A204.1 (cell line): ENCODE measurements around the gene LRIG3.
"Not testable (repeated sequence)": the region's sequence is repeated elsewhere in the genome, so short reads cannot be mapped to it uniquely, and the experiment has no call there.

Experiments
- FAIRE-seq: peaks from 2 replicates; lab custom pipeline; 2012; peaks lifted over from hg19 to GRCh38; lab: Jason Lieb, UNC

LRIG3 gene

DNA sequence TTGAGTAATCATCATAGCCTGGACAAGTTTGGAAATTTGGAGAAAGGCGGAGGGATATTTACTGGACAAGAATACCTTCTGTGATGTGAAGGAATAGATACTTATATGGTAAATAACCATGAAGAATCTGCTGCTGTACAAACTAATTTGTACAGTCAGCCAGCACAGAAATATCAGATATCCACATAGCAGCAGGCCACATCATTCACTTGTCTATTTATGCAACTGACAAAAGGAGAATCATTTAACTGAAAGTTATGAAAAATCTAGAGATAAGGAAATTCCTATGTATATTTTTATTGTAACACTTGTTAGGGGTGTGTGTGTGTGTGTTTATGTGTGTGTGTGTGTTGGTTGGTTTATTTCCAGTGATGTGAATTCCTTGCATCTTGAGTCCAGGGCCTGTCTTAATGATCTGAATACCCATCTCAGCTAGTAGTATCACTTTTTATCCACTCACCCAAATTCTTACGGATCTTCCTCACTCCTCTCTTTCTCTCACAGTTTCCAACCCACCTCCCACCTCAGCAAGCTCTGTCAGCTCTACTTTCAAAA is 10.5 kb upstream of the LRIG3 start:
- no peak for FAIRE-seq

DNA sequence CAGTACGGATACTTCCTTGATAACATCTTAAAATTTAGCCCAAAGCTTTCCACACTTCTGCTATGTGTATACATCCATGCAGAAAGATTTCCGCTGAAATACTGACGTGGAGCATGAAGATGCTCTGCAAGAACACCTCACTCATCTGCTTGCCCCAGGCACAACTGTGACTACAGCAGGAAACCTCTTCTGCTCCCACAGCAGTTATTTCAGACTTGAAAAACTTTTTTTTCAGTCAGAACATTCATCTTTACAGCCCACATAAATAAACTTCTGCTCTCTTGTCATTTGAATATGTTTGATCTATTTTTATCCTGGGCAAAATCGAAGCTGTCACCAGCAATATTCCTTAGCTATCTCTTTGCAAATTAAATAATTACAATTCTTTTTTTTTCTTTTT is 6.8 kb upstream of the LRIG3 start:
- no peak for FAIRE-seq

DNA sequence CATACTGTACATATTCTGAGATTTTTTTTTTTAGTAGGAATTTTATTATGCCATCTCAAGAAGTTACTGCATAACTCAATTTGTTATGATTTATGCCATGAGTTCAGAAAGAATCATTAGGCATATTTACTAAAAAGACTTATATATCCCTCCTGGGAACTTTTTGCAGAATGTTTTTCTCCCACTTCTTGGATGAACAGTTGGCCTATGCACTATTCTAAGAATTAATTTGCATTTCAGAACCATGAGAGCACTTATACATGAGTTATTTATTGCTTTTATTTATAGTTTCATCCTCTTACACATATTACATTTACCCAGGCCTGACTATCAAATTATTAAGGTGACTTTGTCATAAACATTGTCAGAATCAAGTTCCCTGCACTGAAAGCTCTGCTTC is 6.3 kb upstream of the LRIG3 start:
- no peak for FAIRE-seq

DNA sequence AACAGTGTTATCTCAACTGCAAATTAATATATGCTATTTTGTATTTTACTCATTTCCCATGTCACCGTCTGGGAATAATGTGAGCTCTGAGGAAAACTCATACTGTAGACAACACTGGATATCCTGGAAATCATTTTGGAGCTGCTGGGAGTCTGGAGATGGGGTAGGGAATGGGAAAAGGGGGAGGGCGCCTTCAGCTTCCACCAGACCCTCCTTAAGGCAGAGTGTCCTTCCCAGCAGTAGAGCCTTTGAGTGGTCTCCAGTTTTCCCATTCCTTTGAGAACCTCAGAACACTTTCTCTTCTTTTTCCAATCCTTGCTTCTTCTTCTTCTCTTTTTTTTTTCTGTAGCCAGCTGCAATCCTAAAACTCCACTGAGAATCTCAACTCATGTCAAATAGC is 5.4 kb upstream of the LRIG3 start:
- FAIRE-seq = no peak

DNA sequence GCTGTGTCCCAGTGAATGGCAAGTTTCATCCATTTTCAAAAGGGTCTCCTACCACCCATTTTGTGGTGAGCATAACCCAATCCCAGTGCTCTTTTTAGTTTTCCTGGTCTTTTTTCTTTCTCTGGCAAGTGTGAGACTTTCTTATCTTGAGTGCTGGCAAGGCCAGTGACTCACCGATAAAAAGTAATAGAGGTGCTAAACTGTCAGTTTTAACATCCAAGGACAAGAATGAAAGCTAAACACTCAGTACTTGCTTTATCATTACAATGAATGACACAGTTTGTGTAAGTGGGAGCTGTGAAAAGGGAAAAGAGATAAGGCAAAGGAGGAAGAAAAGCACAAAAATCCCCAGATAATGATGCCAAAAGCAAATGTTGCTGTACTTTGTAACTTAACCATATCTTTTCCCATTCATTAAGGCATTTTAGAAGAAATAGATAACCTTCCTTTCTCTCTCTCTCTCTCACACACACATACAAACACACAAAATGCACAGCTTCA is 4.9 kb upstream of the LRIG3 start:
- FAIRE-seq = no peak

DNA sequence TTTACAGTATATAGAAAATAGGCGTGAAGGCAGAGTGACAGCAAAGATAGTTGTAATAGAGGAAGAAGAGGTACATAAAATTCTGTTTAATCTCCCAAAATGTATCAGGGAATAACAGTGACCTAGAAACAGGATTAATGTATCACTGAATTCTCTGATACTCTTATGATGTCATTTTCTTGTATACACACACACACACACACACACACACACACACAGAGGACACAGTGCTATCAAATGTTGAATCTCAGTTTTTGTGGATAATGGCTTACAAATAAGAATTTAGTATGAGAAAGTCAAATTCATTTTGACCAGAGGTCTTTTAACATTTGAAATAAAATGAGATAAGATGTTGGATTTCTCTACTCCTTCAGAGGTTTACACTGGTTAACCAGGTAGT is 4.3 kb upstream of the LRIG3 start:
- FAIRE-seq = no peak

DNA sequence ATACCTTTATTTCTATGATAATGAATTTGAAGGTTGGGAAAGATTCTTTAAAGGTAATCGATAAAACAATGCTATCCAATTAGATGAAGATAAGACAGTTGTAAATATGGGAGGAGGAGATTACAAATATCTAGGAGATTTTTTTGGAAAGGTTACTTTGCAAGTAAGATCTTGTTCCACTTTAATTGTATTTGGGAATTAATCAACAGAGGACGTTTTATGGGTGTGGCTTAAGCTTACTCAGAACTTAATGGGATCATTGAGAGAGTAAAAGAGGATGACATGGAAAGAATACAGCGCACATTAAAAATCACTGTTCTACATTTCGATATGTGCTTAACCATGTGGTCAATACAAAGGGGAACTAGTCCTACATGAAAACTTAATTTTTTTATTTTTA is 3.5 kb upstream of the LRIG3 start:
- FAIRE-seq = no peak

DNA sequence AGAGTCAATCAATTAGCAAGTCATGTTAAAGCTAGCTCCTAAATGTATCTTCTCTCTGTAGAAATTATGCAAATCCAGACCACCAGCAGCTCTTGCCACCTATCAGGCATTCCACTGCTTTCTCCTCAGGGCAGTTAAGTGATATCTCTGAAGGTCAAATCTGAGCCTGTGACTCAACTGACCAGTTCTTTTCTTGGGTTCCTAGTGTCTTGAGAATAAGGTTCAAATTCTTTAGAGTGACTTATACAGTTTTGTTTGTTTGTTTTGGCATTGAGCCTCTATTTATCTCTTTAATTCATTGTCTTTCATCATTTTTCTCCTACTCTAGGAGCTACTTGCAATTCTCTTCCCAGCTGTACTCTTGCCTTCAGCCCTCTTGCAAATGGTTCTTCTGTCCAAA is 2.5 kb upstream of the LRIG3 start:
- no peak for FAIRE-seq

DNA sequence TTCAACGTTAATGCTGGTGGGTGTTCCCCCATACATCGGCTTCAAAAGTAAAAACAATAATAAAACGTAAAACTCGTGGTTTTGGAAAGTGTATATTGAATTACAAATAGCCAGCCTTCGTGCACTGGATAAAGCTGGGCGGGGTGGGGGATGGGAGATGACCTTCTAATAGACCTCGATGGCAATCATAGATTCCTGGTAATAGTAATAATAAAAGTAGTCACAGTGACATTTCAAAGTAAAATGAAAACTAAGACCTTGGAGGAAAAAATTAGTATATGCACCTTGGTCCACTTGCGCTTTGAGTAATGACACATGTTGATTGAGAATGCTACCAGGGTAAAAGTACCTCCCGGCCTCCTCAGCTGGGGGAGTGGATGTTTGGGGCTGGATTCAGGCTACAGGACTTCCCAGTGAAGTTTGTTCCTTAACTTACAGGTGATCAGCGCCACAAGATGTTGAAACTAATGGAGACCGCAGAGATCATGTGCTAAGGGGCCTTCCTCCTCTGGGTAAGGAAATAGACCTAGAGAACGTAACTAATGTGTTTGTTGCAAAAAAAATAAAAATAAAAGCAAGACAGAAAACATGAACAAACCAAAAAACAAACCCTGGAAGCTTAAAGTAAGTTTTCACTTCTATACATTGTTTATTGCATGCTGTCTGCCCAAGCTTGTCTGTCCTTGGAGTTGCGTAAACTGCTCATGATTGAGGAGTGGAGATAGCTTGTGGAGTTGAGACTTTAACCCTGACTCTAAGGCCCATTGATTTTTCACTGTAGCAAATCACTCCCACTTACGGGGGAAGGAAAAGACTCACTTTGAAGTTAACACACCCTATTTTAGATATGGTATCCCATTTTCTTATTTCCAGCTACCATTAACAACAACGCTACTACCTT is 907 bp upstream of the LRIG3 start:
- no peak for FAIRE-seq

DNA sequence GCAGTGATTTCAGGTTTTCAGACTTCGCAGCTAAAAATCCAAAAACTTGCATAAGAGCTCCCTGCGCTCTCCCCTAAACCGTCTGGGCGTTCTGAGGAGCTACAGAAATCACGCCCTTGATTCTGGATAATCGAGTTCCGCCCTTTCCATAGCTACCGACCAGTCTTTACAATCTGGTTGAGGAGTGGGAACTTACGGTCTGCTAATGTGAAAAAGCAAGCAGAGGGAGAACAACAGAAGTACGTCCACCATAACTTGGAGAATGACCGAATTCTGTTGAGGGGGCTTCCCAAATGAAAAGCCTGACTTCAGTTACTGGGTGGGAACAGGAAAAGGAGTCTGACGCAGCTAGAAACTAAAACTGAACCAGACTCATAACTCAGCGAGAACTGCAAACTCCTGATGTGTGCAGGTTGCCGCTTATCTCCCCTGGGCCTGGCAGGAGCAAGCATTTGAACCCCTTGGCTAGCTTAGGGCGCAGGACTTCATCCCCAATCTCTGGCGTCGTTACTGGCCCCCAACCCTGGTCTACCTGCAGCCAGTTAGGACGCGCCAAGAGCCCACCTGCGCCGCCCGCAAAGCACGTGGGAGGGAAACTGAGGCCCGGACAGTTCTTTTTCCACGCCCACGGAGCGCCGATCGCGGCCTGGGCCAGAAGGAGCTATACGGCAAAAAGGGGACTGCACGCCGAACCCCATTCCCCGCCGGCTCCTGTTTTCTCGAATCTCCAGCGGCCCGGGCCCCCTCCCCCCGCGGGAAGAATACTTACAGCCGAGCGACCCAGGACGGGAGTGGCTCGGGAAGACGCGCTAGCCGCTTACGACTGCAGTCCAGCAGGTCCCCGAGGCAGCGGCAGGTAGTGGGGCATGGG is 838 bp downstream of the LRIG3 start:
- no peak for FAIRE-seq

DNA sequence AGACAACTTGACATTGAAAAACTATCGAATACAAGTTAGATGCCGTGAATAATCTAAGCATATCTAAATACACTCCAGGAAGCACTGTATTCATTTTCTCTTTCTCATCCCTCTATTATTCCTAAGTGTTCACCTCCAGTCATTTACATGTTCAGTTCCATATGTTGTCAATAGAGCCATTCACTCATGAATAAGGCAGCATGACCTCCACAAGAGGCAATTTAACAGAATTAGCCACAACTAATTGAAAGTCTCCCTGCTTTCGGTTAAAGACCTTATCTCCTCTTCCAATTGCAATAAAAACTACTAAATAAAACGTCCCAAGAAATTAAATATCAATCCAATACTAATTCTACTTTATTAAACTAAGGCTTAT is 1.8 kb downstream of the LRIG3 start:
- no peak for FAIRE-seq

DNA sequence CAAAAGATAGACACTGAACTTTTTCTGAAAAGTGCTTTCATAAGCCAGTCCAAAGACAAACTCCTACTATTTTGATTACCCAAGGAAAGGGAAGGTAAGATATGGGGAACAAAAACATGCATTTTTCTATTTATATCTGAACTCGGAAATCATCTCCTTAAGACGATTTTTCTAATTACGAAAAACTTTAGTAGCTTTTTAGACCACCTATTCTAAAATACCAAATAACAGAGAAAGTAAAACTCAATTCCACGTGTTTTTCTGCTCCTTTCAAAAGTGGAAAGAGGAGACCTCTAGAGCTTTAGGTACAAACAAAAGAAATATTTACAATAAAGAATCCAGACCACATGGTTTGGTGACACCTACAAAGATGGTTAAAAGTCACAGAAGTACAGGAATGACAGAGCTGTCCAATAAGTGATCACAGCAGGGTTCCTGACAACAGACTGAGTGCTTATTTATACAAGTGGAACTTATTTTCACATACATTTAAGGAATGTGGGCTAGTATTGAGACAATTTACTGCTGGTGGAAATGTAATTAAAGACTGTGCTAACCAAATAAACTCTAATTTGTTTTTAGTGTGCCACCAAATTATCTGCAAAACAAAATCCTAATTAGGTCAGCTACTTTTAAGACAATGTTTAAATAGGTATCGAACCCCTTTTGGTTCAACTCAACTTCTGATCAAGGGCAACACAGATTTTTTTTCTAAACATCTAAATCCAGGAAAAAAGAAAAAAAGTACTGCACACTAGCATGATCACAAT is 2.4 kb downstream of the LRIG3 start:
- FAIRE-seq = no peak

DNA sequence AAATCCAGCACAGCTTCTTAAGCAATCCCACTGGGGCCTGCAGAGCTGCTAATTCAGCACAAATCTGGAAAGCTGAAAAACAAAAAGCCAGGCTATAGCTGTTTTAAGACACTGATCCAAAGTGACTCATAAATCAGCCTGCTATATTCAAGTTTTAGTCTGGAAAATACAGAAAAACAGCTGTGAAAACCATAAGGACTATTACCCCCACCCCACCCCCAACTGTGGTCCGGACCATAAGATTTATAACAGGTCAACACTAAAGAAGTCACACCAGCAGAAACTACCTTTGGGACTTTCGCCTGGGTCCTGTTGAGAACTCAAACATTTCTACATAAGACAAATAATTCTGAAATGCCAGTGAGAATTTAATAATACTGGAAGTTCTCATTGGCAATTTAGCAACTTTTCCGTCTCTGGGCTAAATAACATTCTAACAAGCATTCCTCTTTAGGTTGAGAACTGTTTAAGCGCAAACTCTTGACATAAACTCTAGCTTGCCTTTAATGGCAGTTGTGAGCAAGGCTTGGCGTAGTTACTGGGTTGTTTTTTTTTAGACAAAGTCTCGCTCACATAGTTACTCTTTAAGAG is 3.3 kb downstream of the LRIG3 start:
- FAIRE-seq = no peak

DNA sequence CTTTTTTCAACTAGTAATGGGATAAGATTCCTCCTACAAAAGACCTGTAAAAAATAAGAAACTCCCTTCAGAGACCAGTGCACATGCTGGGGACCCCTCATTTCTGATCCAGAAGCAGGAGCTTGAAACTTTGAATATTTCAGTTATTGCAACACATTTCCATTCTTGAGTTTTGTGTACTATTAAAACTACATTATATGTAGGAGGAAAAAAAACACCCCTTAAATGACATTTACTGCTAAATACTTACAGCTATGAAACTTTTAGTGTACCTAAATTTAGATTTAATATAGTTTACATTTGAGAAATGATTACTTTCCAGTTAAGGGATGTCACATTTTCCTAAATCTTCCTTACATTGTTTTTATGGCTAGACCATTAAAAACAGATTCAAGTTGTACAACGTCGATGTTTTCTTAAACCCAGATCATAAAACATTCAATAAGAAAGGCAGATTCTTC is 4.1 kb downstream of the LRIG3 start:
- FAIRE-seq = no peak

DNA sequence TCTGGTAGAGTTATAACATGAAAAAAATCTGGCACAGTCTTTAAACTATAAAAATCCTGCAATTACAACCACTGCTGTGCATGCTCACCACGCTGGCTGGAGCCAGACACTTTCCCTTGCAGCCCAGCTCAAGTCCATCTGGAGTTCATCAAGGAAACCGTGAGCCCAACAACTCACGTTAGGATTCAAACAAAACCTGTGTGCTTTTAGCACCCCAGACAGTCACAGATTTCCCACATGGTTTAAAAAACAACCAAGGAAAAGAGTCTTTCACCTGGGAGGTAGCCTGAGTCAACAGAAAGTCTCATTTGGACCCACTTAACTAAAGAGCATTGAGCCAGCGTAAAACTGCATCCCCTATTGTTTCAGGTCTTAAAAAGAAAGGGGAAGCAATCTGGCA is 4.7 kb downstream of the LRIG3 start:
- no peak for FAIRE-seq

DNA sequence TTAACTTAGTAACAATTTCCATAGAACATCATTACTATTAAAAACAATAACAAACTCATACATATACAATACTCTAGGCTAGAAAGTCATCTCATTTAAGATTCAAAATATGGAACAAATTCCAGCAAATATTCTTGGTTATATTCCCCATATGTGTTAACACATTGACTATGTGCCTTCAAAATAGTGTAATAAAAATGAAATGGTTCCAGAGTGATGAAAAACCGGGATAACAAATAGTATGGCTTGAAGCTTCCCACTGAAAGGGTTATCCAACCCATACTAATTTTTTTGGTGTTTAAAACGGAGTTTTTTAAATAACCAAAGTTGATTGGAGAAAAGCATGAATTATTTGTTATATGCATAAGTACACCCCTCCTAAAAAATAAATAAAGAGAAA is 5.3 kb downstream of the LRIG3 start:
- FAIRE-seq = no peak

DNA sequence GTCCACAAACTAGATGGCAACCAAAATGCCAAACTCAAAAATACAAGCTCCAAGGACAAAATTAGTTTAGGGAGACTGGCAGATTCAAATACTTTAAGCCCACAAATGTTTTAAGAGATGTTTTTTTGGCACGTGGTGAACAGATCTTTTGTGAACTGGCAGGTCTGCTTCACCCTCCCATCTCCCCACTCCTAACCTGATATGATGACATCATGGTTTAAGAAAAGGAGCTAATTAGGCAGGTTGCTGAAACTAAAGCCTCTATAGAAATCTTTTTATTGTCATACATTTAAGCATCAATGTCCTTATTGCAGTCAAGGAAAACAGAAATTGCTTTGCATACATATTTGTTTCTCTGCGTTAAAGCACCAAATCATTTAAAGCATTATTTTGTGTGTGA is 5.8 kb downstream of the LRIG3 start:
- FAIRE-seq = no peak

DNA sequence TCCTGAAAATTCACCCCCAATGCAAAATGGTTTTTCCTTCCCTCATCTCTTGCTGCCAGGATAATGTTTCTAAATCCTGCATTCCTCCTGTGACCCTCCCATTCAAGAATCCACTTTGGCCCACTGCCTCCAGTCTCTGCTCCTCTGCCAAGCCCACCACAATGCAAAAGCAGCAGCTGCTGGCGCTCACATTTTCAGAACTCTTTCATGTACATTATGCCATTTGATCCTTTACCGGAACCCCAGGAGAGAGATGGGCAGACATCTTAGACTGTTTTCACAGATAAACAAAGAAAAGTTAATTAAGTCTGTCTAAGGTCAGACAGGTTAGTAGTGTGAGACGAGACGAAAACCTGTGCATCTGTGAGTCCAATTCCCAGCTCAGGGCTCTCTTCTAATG is 12.9 kb downstream of the LRIG3 start:
- FAIRE-seq = no peak

DNA sequence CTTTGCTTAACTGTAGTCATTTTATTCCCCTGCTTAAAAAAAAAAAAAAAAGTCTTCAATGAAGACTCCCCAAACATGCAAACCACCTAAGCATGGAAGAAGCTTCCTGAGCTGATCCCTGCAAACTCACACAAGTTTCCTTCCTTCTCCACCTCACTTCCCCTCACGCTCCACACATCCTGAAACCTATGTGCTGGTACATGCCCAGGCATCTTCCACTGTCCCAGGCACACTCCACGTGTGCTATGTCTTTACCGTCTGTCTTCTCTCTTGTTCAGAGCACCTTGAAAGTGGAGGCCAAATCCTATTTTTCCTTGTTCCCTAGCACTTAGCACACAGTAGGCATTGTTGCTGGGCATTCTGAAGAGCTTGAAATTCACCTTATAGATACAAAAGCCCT is 13.4 kb downstream of the LRIG3 start:
- FAIRE-seq = no peak

DNA sequence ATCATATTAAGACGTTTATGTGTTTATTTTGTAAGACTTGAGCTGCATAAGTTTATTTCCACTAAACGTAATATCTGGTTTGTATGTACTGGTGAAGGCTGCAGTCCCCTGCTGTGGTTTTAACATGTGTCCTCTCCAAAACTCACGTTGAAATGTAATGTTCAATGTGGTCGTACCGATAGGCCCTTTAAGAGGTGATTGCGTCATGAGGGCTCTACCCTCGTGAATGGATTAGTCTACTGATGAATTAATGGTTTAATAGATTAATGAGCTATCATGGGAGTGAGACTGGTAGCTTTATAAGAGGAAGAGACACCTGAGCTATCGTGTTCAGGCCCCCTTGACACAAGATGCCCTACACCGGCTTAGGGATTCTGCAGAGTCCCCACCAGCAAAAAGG is 14.9 kb downstream of the LRIG3 start:
- FAIRE-seq = no peak

DNA sequence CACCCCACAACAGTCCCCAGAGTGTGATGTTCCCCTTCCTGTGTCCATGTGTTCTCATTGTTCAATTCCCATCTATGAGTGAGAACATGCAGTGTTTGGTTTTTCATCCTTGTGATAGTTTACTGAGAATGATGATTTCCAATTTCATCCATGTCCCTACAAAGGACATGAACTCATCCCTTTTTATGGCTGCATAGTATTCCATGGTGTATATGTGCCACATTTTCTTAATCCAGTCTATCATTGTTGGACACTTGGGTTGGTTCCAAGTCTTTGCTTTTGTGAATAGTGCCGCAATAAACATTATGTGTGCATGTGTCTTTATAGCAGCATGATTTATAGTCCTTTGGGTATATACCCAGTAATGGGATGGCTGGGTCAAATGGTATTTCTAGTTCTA is 17.6 kb downstream of the LRIG3 start:
- not testable (repeated sequence) for FAIRE-seq

DNA sequence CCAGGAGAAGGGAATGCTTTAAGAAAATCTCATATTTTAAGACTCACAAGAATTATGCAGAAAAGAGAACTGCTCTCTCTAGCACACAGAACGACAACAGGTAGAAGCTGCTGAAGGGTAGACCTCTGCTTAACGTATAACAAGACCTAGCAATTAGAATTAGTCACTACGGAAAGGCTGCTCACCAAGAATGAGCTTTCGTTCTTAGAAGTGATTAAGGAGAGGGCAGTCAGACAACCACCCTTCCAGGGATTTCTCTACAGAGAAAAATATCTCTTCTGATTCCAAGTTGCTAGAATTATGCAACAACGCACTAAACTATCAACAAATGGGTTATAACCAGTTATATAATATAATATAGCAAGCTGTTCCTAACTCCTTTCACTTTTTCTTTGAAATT is 18.6 kb downstream of the LRIG3 start:
- no peak for FAIRE-seq
